PFSK-1 (cell line): ENCODE data around the gene DKK3.
A peak's percentile ranks its signal among the peaks of the same experiment; 100 is the strongest.

ENCODE experiments used
- FOXP2 ChIP-seq: optimal IDR thresholded peaks from 2 replicates; pipeline ENCODE3; 2011; ENCODE audit warnings: borderline replicate concordance, control low read depth, inconsistent platforms; ENCODE audit not compliant: insufficient read depth; ENCODE audit errors: extremely low read length, extremely low read depth
- POLR2AphosphoS5 ChIP-seq: IDR thresholded peaks from 2 replicates; pipeline ENCODE4 v1.6.1; 2012; ENCODE audit warnings: low read depth, mild to moderate bottlenecking, control low read depth, low read length, moderate library complexity
- SIN3A ChIP-seq: IDR thresholded peaks from 2 replicates; pipeline ENCODE4 v1.6.1; 2012; ENCODE audit warnings: mild to moderate bottlenecking, low read length, moderate library complexity, borderline replicate concordance; ENCODE audit not compliant: insufficient read depth
- TAF1 ChIP-seq: IDR thresholded peaks from 2 replicates; pipeline ENCODE4 v1.6.1; 2012; ENCODE audit warnings: low read length, control low read depth, borderline replicate concordance; ENCODE audit not compliant: insufficient read depth
- TF ChIP-seq, protein P1 (sequence below), 2 experiments: IDR thresholded peaks; 2 replicates each; pipeline versions ENCODE4 v1.6.1 to v1.8.0; 2011 to 2012; ENCODE audit warnings: low read depth in 2 of 2, low read length in 2 of 2, control low read depth in 1 of 2, inconsistent platforms in 1 of 2, mild to moderate bottlenecking in 1 of 2, moderate library complexity in 1 of 2; ENCODE audit not compliant: insufficient read depth in 1 of 2

DKK3 gene

DNA sequence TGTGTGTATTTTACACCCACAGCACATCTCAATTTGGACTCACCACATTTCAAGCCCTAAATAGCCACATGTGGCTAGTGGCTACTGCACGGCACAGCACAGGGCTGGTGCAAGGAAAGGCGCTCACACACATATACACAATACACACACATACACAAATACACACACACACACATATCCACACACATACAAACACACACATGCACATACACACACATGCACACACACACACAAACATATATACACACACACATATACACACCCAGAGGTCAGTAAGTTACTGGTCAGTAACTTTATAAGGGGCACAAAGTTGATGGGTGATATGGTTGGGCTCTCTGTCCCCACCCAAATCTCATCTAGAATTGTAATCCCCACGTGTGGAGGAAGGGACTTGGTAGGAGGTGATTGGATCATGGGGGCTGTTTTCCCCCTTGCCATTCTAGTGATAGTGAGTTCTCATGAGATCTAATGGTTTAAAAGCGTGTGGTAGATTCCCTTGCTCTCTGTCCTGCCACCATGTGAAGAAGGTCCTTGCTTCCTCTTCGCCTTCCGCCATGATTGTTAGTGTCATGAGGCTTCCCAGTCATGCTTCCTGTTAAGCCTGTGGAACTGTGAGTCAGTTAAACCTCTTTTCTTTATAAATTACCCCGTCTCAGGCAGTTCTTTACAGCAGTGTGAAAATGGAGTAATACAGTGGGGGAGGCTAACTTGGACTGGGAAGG lies 37.6 kb upstream of the DKK3 start:
- TF ChIP-seq, protein P1, sequence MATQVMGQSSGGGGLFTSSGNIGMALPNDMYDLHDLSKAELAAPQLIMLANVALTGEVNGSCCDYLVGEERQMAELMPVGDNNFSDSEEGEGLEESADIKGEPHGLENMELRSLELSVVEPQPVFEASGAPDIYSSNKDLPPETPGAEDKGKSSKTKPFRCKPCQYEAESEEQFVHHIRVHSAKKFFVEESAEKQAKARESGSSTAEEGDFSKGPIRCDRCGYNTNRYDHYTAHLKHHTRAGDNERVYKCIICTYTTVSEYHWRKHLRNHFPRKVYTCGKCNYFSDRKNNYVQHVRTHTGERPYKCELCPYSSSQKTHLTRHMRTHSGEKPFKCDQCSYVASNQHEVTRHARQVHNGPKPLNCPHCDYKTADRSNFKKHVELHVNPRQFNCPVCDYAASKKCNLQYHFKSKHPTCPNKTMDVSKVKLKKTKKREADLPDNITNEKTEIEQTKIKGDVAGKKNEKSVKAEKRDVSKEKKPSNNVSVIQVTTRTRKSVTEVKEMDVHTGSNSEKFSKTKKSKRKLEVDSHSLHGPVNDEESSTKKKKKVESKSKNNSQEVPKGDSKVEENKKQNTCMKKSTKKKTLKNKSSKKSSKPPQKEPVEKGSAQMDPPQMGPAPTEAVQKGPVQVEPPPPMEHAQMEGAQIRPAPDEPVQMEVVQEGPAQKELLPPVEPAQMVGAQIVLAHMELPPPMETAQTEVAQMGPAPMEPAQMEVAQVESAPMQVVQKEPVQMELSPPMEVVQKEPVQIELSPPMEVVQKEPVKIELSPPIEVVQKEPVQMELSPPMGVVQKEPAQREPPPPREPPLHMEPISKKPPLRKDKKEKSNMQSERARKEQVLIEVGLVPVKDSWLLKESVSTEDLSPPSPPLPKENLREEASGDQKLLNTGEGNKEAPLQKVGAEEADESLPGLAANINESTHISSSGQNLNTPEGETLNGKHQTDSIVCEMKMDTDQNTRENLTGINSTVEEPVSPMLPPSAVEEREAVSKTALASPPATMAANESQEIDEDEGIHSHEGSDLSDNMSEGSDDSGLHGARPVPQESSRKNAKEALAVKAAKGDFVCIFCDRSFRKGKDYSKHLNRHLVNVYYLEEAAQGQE (IDR thresholded peaks at IDR 0.05; ENCODE audit: insufficient read depth in 1 of 2, low read depth in 2 of 2, low read length in 2 of 2): no peak
- TF ChIP-seq FOXP2 (no peak), POLR2AphosphoS5 (no peak), SIN3A (no peak), TAF1 (no peak)

DNA sequence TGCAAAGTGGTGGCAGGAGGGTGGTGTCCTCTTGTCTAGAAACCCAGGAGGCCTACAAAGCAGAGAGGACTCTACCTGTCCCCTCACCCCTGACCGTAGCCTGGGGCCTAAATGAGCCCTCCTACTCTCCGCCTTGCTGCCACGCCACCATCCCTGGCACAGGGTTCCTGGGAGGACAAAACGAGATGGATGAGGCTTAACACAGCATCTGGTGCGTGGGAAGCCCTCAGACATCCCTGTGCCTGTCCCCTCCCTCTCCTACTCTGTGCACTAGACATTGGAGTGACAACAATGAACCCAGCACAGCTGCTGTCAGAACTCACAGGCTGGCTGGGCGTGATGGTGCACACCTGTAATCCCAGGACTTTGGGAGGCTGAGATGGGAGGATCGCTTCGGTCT lies 36.4 kb upstream of the DKK3 start:
- TF ChIP-seq SIN3A (no peak), FOXP2 (no peak), TAF1 (no peak), POLR2AphosphoS5 (no peak)
- TF ChIP-seq, protein P1 (IDR thresholded peaks at IDR 0.05; ENCODE audit: insufficient read depth in 1 of 2, low read depth in 2 of 2, low read length in 2 of 2): no peak

DNA sequence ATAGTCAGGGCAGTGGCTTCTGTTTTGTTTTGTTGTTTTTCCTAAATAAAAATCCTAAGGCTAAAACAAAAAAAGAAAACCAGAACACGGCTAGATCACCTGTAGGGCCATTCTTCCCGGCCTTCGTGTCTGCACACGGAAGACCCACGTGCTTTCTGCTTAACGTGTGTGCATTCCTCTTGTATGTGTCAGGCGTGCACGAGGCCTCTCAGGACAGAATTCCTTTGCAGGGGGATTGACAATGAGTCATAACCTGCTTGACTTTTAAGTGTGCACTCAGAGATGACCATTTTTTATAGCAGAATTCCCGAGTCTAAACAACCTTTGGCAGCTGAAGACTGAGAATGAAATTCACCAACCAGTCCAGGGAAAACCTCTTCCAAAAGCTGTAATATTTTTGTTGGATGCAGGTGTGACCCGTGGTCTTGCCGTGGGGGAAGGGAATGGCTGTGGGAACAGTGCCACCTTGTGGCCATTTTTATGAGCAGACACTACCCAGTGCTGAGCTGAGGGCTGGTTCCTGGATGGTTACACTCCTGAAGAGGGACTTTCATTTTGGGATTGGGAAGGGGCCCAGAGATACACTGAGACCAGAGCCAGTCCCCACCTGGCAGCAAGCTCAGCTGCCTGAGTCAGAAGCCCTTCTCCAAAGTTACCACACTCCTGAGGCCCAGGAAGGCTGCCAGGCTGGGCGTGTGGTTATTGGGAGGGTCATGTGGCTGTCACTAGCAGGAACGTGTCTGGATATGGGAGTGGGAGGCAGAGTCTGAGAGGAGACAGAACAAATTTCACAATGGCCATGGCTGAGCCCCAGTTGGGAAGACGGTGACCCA lies 35.7 kb upstream of the DKK3 start:
- peak; percentile 29; the same call in 1 of the 2 replicates for TF ChIP-seq TAF1
- TF ChIP-seq POLR2AphosphoS5: no peak
- TF ChIP-seq FOXP2: no peak
- peak; percentile 38; the same call in 1 of the 2 replicates for TF ChIP-seq SIN3A

DNA sequence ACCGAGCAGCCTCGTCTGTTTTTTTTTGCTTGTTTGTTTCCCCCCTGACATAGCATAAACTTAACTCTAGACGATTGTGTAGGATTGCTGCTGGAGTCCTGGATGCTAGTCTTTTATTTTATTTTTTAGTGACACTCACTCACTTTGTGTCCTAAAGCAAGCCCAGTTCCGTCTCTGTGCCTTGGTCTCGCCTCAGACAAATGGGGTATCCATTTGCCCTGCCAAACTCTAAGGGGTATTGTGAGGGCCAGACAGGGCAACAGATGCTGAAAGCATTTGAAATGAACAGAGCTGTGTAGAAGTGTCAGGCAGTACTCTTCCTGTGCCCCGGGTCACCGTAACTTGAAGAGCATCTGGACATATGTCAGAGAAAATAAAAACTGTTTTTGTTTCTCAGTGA lies 34.8 kb upstream of the DKK3 start:
- TF ChIP-seq, protein P1 (IDR thresholded peaks at IDR 0.05; ENCODE audit: insufficient read depth in 1 of 2, low read depth in 2 of 2, low read length in 2 of 2): no peak
- TF ChIP-seq FOXP2 (no peak), SIN3A (no peak), POLR2AphosphoS5 (no peak), TAF1 (no peak)

DNA sequence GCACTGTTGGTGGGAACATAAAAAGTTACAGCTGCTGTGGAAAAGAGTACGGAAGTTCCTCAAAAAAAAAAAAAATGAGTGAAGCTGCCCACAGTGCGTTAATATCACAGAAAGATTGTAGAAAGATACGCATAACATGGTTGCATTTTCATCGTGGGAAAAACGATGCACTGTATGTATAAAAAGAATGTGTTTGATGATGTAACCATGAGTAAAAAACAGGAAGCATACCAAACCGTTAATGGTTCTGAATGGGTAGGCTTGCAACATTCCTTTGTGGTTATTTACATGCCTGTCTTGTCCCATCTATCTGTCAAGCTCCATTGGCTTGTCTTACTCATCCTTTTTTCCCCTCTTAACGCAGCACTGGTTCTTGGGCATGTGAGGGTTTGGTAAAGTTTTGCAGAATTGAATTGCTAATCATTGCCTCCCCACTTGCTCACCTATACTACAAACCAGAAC lies 33.8 kb upstream of the DKK3 start:
- TF ChIP-seq POLR2AphosphoS5 (no peak), FOXP2 (peak; percentile 72)
